Naive thymus-derived CD8-positive, alpha-beta T cell (primary cell): ENCODE data around the gene VTA1. TPM values are rescaled to one million over a fixed set of nuclear protein-coding genes. Genes with fewer than 3 reads are reported as not detected.

Experiments used
- ATAC-seq, 2 donors: fragments of 150-1000 bp; cut with Tn5 transposase in 1 of 2; sonication (Bioruptor Pico), chemical (Tn5 transposase) in 1 of 2; 1 replicate in 1 of 2; 2 replicates in 1 of 2; pipeline ENCODE4 v1.10.0; 2021; ENCODE audit warnings: mild to moderate bottlenecking in 2 of 2, moderate library complexity in 2 of 2
- POLR2A ChIA-PET: fragments of 350-600 bp; sonication (Branson Sonifier 250); formaldehyde crosslinking; loops from one replicate; lab custom pipeline; 2021; ENCODE audit warnings: antibody characterized with exemption; lab: Charles Lee
- DNase-seq, 10 donors: peaks; one replicate each; pipeline versions ENCODE4 v3.0.0 to v3.0.0-alpha.2; 2020 to 2022
- H3K27ac Mint-ChIP-seq, 10 donors: one replicate each; pipeline ENCODE4 v1.8.0; 2020 to 2022; ENCODE audit warnings: mild to moderate bottlenecking in 10 of 10, mixed read lengths in 10 of 10, moderate library complexity in 4 of 10, inconsistent platforms in 1 of 10
- H3K27me3 Mint-ChIP-seq, 5 donors: one replicate each; pipeline ENCODE4 v1.8.0; 2021 to 2022; ENCODE audit warnings: mixed read lengths in 5 of 5
- H3K36me3 Mint-ChIP-seq, 3 donors: one replicate each; pipeline ENCODE4 v1.8.0; 2020 to 2022; ENCODE audit warnings: mixed read lengths in 3 of 3, mild to moderate bottlenecking in 2 of 3, inconsistent platforms in 1 of 3
- H3K4me1 Mint-ChIP-seq, 4 donors: one replicate each; pipeline ENCODE4 v1.8.0; 2021 to 2022; ENCODE audit warnings: mixed read lengths in 4 of 4
- H3K4me3 Mint-ChIP-seq, 10 donors: one replicate each; pipeline ENCODE4 v1.8.0; 2020 to 2022; ENCODE audit warnings: mild to moderate bottlenecking in 10 of 10, mixed read lengths in 10 of 10, moderate library complexity in 6 of 10, inconsistent platforms in 1 of 10
- H3K9me3 Mint-ChIP-seq, 9 donors: one replicate each; pipeline ENCODE4 v1.8.0; 2020 to 2022; ENCODE audit warnings: mixed read lengths in 9 of 9, mild to moderate bottlenecking in 3 of 9, inconsistent platforms in 1 of 9, moderate library complexity in 1 of 9
- polyA plus RNA-seq, 3 donors: library from polyadenylated mRNA; unstranded; fragments of 300-500 nt; fragmentation: Illumina TruSeq; gene quantifications; one replicate each; pipeline ENCODE4 v1.2.3, GENCODE V29; 2021
- total RNA-seq, 8 experiments: library from RNA in 2 of 8; stranded (reverse) in 2 of 8; gene quantifications; one replicate each; pipeline ENCODE4 v1.2.3 and lab custom pipeline; 2021 to 2026

Gene VTA1
- total and polyA plus RNA-seq, 5 experiments from 2014 or later = 31.9 to 86.2 (median 40.0) TPM

- H3K9me3 Mint-ChIP-seq = no peaks in the 10 kb centered on the region
- H3K27ac Mint-ChIP-seq = no peak overlapping the region
- POLR2A ChIA-PET = no interaction called here
- no peak for ATAC-seq
- peaks cover 0 to 4% (median 2%) of the 10 kb centered on the region in 4 donors for H3K4me1 Mint-ChIP-seq
- peaks cover 0 to 4% (median 0%) of the 10 kb centered on the region in 3 donors for H3K36me3 Mint-ChIP-seq
- no peak for DNase-seq
- peaks cover 0 to 4% (median 2%) of the 10 kb centered on the region in 5 donors for H3K27me3 Mint-ChIP-seq
- H3K4me3 Mint-ChIP-seq = no peak overlapping the region
Observed at GRCh38 chr6:142254513-142254912, 107.5 kb downstream of the VTA1 start.

- POLR2A ChIA-PET = no interaction called here
- Mint-ChIP-seq H3K27ac (no peak overlapping the region), H3K9me3 (peaks cover 0 to 3% (median 0%) of the 10 kb centered on the region in 9 donors), H3K4me1 (peaks cover 0 to 4% (median 2%) of the 10 kb centered on the region in 4 donors), H3K27me3 (peaks cover 0 to 4% (median 2%) of the 10 kb centered on the region in 5 donors), H3K36me3 (peaks cover 0 to 4% (median 0%) of the 10 kb centered on the region in 3 donors), H3K4me3 (no peak overlapping the region)
- DNase-seq = no peak
- no peak for ATAC-seq
Observed at GRCh38 chr6:142255785-142256184, 108.7 kb downstream of the VTA1 start.

- Mint-ChIP-seq H3K9me3 (peaks cover 0 to 4% (median 0%) of the 10 kb centered on the region in 9 donors), H3K27ac (no peak overlapping the region), H3K27me3 (peaks cover 0 to 2% (median 0%) of the 10 kb centered on the region in 5 donors), H3K36me3 (no peaks in the 10 kb centered on the region), H3K4me1 (peaks cover 0 to 4% (median 2%) of the 10 kb centered on the region in 4 donors), H3K4me3 (no peak overlapping the region)
- ATAC-seq = no peak
- POLR2A ChIA-PET = no interaction called here
- no peak for DNase-seq
Observed at GRCh38 chr6:142258305-142258704, 111.2 kb downstream of the VTA1 start.

- DNase-seq (no peak), ATAC-seq (no peak)
- H3K27me3 Mint-ChIP-seq = peaks cover 0 to 2% (median 0%) of the 10 kb centered on the region in 5 donors
- peaks cover 0 to 4% (median 2%) of the 10 kb centered on the region in 4 donors for H3K4me1 Mint-ChIP-seq
- peaks cover 0 to 4% (median 0%) of the 10 kb centered on the region in 9 donors for H3K9me3 Mint-ChIP-seq
- H3K36me3 Mint-ChIP-seq = no peaks in the 10 kb centered on the region
- no peak overlapping the region for H3K4me3 Mint-ChIP-seq
- no peak overlapping the region for H3K27ac Mint-ChIP-seq
- POLR2A ChIA-PET = no interaction called here
Observed at GRCh38 chr6:142258757-142259156, 111.7 kb downstream of the VTA1 start.

GRCh38 chr6:142260748-142261147 is 113.7 kb downstream of the VTA1 start:
- Mint-ChIP-seq H3K27ac (no peak overlapping the region), H3K9me3 (peaks cover 0 to 4% (median 0%) of the 10 kb centered on the region in 9 donors), H3K4me1 (peaks cover 0 to 3% (median 1%) of the 10 kb centered on the region in 4 donors), H3K27me3 (peaks cover 0 to 2% (median 0%) of the 10 kb centered on the region in 5 donors), H3K36me3 (no peaks in the 10 kb centered on the region), H3K4me3 (no peak overlapping the region)
- ATAC-seq = no peak
- POLR2A ChIA-PET = no interaction called here
- DNase-seq = no peak

GRCh38 chr6:142262231-142262630 is 115.2 kb downstream of the VTA1 start:
- no peak overlapping the region for H3K27ac Mint-ChIP-seq
- H3K4me3 Mint-ChIP-seq = no peak overlapping the region
- H3K9me3 Mint-ChIP-seq = peaks cover 0 to 4% (median 0%) of the 10 kb centered on the region in 9 donors
- H3K27me3 Mint-ChIP-seq = no peaks in the 10 kb centered on the region
- H3K36me3 Mint-ChIP-seq = no peaks in the 10 kb centered on the region
- DNase-seq (no peak), ATAC-seq (no peak)
- no peaks in the 10 kb centered on the region for H3K4me1 Mint-ChIP-seq
- POLR2A ChIA-PET = no interaction called here

- Mint-ChIP-seq H3K4me3 (no peak overlapping the region), H3K27ac (no peak overlapping the region), H3K9me3 (peaks cover 0 to 4% (median 0%) of the 10 kb centered on the region in 9 donors), H3K36me3 (no peaks in the 10 kb centered on the region), H3K4me1 (no peaks in the 10 kb centered on the region), H3K27me3 (peaks cover 0 to 4% (median 0%) of the 10 kb centered on the region in 5 donors)
- DNase-seq (no peak), ATAC-seq (no peak)
- POLR2A ChIA-PET = interaction anchor here (1.5 kb wide), 1 partner anchor 49 kb away, joined by 3 read pairs; no protein-coding TSS in a partner anchor
Observed at GRCh38 chr6:142265476-142265875, 118.4 kb downstream of the VTA1 start.

- ATAC-seq (no peak), DNase-seq (no peak)
- POLR2A ChIA-PET = interaction anchor here (1.5 kb wide), 1 partner anchor 49 kb away, joined by 3 read pairs; no protein-coding TSS in a partner anchor
- peaks cover 0 to 4% (median 0%) of the 10 kb centered on the region in 5 donors for H3K27me3 Mint-ChIP-seq
- no peak overlapping the region for H3K4me3 Mint-ChIP-seq
- H3K36me3 Mint-ChIP-seq = no peaks in the 10 kb centered on the region
- no peak overlapping the region for H3K27ac Mint-ChIP-seq
- no peaks in the 10 kb centered on the region for H3K4me1 Mint-ChIP-seq
- H3K9me3 Mint-ChIP-seq = peaks cover 0 to 4% (median 0%) of the 10 kb centered on the region in 9 donors
Observed at GRCh38 chr6:142266060-142266459, 119.0 kb downstream of the VTA1 start.

GRCh38 chr6:142271476-142271875 is 124.4 kb downstream of the VTA1 start:
- no peaks in the 10 kb centered on the region for H3K36me3 Mint-ChIP-seq
- peaks cover 0 to 8% (median 3%) of the 10 kb centered on the region in 5 donors for H3K27me3 Mint-ChIP-seq
- H3K27ac Mint-ChIP-seq = no peak overlapping the region
- H3K4me1 Mint-ChIP-seq = no peaks in the 10 kb centered on the region
- no peak for DNase-seq
- no peaks in the 10 kb centered on the region for H3K9me3 Mint-ChIP-seq
- no peak overlapping the region for H3K4me3 Mint-ChIP-seq
- ATAC-seq = no peak
- POLR2A ChIA-PET = no interaction called here

Other genes with a start within 250 kb of the VTA1 start
- gene GJE1, start 14.3 kb upstream of the VTA1 start, total RNA-seq = not detected
- not detected for gene GJE1, start 14.3 kb upstream of the VTA1 start, polyA plus RNA-seq
- not detected for gene NMBR, start 141 bp upstream of the VTA1 start, total RNA-seq
- not detected for gene NMBR, start 141 bp upstream of the VTA1 start, polyA plus RNA-seq
- 1 to 10 TPM; 2.4 to 2.5 TPM for gene ADGRG6, start 154.7 kb downstream of the VTA1 start, total RNA-seq
- gene ADGRG6, start 154.7 kb downstream of the VTA1 start, polyA plus RNA-seq = 1 to 10 TPM in 1 of 3 donors, under 1 TPM in 1, not detected in 1; 0.73 to 1.7 TPM